OCI-LY7 (cell line): ENCODE measurements around the gene ZMAT3. TPM values are rescaled to one million over a fixed set of nuclear protein-coding genes. Genes with fewer than 3 reads are reported as not detected.

Experiments used
- BruUV-seq: library from RNA; stranded (reverse); fragments of 400-500 nt; replicated peaks from 2 replicates; lab custom pipeline; 2021; lab: Mats Ljungman, UMichigan
- CTCF ChIA-PET: fragments of 300-600 bp; sonication (Branson Sonifier 250); formaldehyde crosslinking; loops from one replicate; lab custom pipeline; 2022; ENCODE audit warnings: antibody characterized with exemption; ENCODE audit not compliant: unreplicated experiment; lab: Charles Lee
- POLR2A ChIA-PET: fragments of 300-600 bp; sonication (Branson Sonifier 250); formaldehyde crosslinking; loops from one replicate; lab custom pipeline; 2022; ENCODE audit warnings: antibody characterized with exemption; lab: Charles Lee
- DNase-seq: peaks from one replicate; pipeline ENCODE4 v3.0.0-alpha.2; 2015; ENCODE audit warnings: low spot score
- H2AFZ ChIP-seq: fragments of 200-600 bp; sonication (generic), shearing (Covaris generic); 2 replicates; pipeline ENCODE4 v1.6.1; 2014; ENCODE audit warnings: mild to moderate bottlenecking, antibody characterized with exemption, low read length, moderate library complexity
- H3K27ac ChIP-seq: fragments of 200-600 bp; sonication (generic); 2 replicates; pipeline ENCODE4 v1.5.1; 2014; ENCODE audit warnings: mixed run types, low read depth, mild to moderate bottlenecking, moderate library complexity, low read length, inconsistent platforms; ENCODE audit not compliant: poor library complexity, severe bottlenecking
- H3K36me3 ChIP-seq: fragments of 200-600 bp; sonication (generic); 2 replicates; pipeline ENCODE4 v1.6.1; 2014; ENCODE audit warnings: mild to moderate bottlenecking, antibody characterized with exemption, low read length, moderate library complexity, mixed read lengths; ENCODE audit not compliant: insufficient read depth
- H3K4me1 ChIP-seq: fragments of 200-600 bp; sonication (generic); 2 replicates; pipeline ENCODE4 v1.5.1; 2014; ENCODE audit warnings: mild to moderate bottlenecking, low read length; ENCODE audit not compliant: insufficient read depth, poor library complexity, severe bottlenecking
- H3K4me2 ChIP-seq: fragments of 200-600 bp; sonication (generic); 2 replicates; pipeline ENCODE4 v1.6.1; 2014; ENCODE audit warnings: mild to moderate bottlenecking, low read length
- H3K4me3 ChIP-seq: fragments of 200-600 bp; sonication (generic); 2 replicates; pipeline ENCODE4 v1.5.1; 2014; ENCODE audit warnings: mild to moderate bottlenecking, low read depth, low read length; ENCODE audit not compliant: poor library complexity, severe bottlenecking
- H3K79me2 ChIP-seq: fragments of 200-600 bp; sonication (generic); 2 replicates; pipeline ENCODE4 v1.6.1; 2016; ENCODE audit warnings: low read depth, mild to moderate bottlenecking, low read length, moderate library complexity, mixed read lengths; ENCODE audit not compliant: insufficient read depth
- H3K9me2 ChIP-seq: fragments of 200-600 bp; sonication (generic); 2 replicates; pipeline ENCODE4 v1.6.1; 2016; ENCODE audit warnings: mild to moderate bottlenecking, low read length, mixed read lengths; ENCODE audit not compliant: insufficient read depth
- H3K9me3 ChIP-seq: fragments of 200-600 bp; sonication (generic); 2 replicates; pipeline ENCODE4 v1.6.1; 2014; ENCODE audit warnings: mild to moderate bottlenecking, mixed run types, low read length, mixed read lengths
- H4K20me1 ChIP-seq: fragments of 200-600 bp; sonication (generic); 2 replicates; pipeline ENCODE4 v1.6.1; 2014; ENCODE audit warnings: mild to moderate bottlenecking, antibody characterized with exemption, low read length, moderate library complexity, mixed read lengths; ENCODE audit not compliant: insufficient read depth
- CTCF ChIP-seq: fragments of 200-600 bp; sonication (generic); conservative IDR thresholded peaks from 2 replicates; pipeline ENCODE4 v1.5.1; 2014; ENCODE audit warnings: mild to moderate bottlenecking, antibody characterized with exemption, low read length, moderate library complexity, mixed read lengths
- EZH2phosphoT487 ChIP-seq: fragments of 200-600 bp; sonication (generic); IDR thresholded peaks from 2 replicates; pipeline ENCODE4 v1.6.1; 2018; ENCODE audit warnings: low read depth, borderline replicate concordance, mild to moderate bottlenecking, mixed run types, antibody characterized with exemption, low read length, moderate library complexity, mixed read lengths
- intact Hi-C: fragments of 100-400 bp; cut with micrococcal nuclease; formaldehyde crosslinking; loops from one replicate; pipeline ENCODE4 v1.10.0; 2022; ENCODE audit not compliant: unreplicated experiment
- total RNA-seq, 2 experiments: library from RNA; depleted of rRNA in 1 of 2; stranded (reverse); fragments of >200 nt in 1 of 2; shearing (Covaris generic) in 1 of 2; gene quantifications; 2 replicates each; pipeline ENCODE4 v1.2.3, GENCODE V29; 2014 to 2022

Gene ZMAT3
- total RNA-seq, 2 experiments from 2014 or later = 3.7 to 11.3 TPM

- TF ChIP-seq EZH2phosphoT487 = no peak
- no peak for TF ChIP-seq CTCF
- Histone ChIP-seq H3K27ac (no peak overlapping the region), H3K4me2 (no peak overlapping the region), H3K9me2 (no peaks in the 10 kb centered on the region), H3K79me2 (no peaks in the 10 kb centered on the region), H3K4me3 (no peak overlapping the region), H2AFZ (no peak overlapping the region), H3K9me3 (no peaks in the 10 kb centered on the region), H3K4me1 (no peaks in the 10 kb centered on the region), H4K20me1 (no peaks in the 10 kb centered on the region), H3K36me3 (peaks cover 6% of the 10 kb centered on the region)
- ChIA-PET POLR2A (interaction anchor here (0.6 to 0.7 kb wide), 3 partner anchors 9 to 368 kb away, joined by 3 to 5 read pairs (median 3); no protein-coding TSS in a partner anchor), CTCF (no interaction called here)
- no peak for DNase-seq
- BruUV-seq = no TSS peak
- intact Hi-C loops = no loop called here
These were observed 42.5 kb downstream of the ZMAT3 start for GRCh38 chr3:179029096-179029495.

GRCh38 chr3:179028408-179028807 is 43.2 kb downstream of the ZMAT3 start:
- no peak overlapping the region for H3K4me3 ChIP-seq
- TF ChIP-seq EZH2phosphoT487 = no peak
- no peak for TF ChIP-seq CTCF
- H3K4me1 ChIP-seq = no peaks in the 10 kb centered on the region
- H3K36me3 ChIP-seq = peaks cover 9% of the 10 kb centered on the region
- no peaks in the 10 kb centered on the region for H3K9me3 ChIP-seq
- no TSS peak for BruUV-seq
- no peaks in the 10 kb centered on the region for H3K9me2 ChIP-seq
- ChIA-PET POLR2A (no interaction called here), CTCF (no interaction called here)
- H3K79me2 ChIP-seq = no peaks in the 10 kb centered on the region
- no peaks in the 10 kb centered on the region for H4K20me1 ChIP-seq
- H3K27ac ChIP-seq = no peak overlapping the region
- no peak for DNase-seq
- H2AFZ ChIP-seq = no peak overlapping the region
- intact Hi-C loops = no loop called here
- H3K4me2 ChIP-seq = no peak overlapping the region

GRCh38 chr3:179027326-179027900 is 44.2 kb downstream of the ZMAT3 start:
- DNase-seq = no peak
- TF ChIP-seq CTCF (no peak), EZH2phosphoT487 (no peak)
- ChIA-PET CTCF (no interaction called here), POLR2A (interaction anchor here (0.8 to 1.6 kb wide), 3 partner anchors 9 to 39 kb away, joined by 3 to 5 read pairs (median 4); no protein-coding TSS in a partner anchor)
- H3K36me3 ChIP-seq = peaks cover 9% of the 10 kb centered on the region
- H3K27ac ChIP-seq = no peak overlapping the region
- H3K4me2 ChIP-seq = no peak overlapping the region
- H3K9me3 ChIP-seq = no peaks in the 10 kb centered on the region
- intact Hi-C loops = no loop called here
- BruUV-seq = no TSS peak
- H4K20me1 ChIP-seq = no peaks in the 10 kb centered on the region
- no peak overlapping the region for H2AFZ ChIP-seq
- no peaks in the 10 kb centered on the region for H3K79me2 ChIP-seq
- H3K4me3 ChIP-seq = no peak overlapping the region
- no peaks in the 10 kb centered on the region for H3K4me1 ChIP-seq
- H3K9me2 ChIP-seq = no peaks in the 10 kb centered on the region
